Astrocyte of the cerebellum (primary cell): Measurements from ENCODE around the gene PPT2.
A peak's percentile ranks its signal among the peaks of the same experiment; 100 is the strongest.

ENCODE experiments used
- DNase-seq: peaks from one replicate; pipeline ENCODE4 v3.0.0-alpha.2; 2011; ENCODE audit warnings: low read depth
- H3K4me3 ChIP-seq: 2 replicates; pipeline ENCODE4 v1.5.1; 2011; ENCODE audit warnings: mild to moderate bottlenecking, low read depth, low read length, moderate library complexity
- in situ Hi-C: cut with HindIII; loops from 2 replicates; pipeline ENCODE4 v1.10.0; 2017; ENCODE audit warnings: low sequenced_read_pairs
- TF ChIP-seq, protein P1 (sequence below): IDR thresholded peaks from 2 replicates; pipeline ENCODE4 v1.5.1; 2012; ENCODE audit warnings: low read length, low read depth, moderate library complexity, mild to moderate bottlenecking; ENCODE audit errors: missing control alignments

Gene PPT2

DNA sequence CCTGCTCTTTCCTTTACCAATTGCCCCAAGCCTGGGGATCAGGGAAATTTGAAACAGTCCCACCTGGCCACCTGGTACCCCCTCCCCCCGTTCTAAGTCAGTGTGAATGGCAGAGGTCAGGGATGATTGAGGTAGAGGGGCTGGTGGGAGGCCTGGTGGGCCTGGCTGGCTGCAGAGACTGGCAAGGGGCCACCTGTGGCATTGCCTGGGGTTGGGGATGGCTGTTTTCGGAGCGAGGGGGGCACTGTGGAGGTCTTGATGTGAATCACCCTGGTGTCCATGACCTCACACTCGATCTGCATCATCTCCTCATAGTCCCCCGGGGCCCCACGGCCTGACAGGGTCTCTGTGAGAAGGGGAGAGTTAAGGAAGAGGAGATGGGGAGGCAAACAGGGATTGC lies 38.3 kb upstream of the PPT2 start:
- H3K4me3 ChIP-seq = no peak overlapping the region
- TF ChIP-seq, protein P1, sequence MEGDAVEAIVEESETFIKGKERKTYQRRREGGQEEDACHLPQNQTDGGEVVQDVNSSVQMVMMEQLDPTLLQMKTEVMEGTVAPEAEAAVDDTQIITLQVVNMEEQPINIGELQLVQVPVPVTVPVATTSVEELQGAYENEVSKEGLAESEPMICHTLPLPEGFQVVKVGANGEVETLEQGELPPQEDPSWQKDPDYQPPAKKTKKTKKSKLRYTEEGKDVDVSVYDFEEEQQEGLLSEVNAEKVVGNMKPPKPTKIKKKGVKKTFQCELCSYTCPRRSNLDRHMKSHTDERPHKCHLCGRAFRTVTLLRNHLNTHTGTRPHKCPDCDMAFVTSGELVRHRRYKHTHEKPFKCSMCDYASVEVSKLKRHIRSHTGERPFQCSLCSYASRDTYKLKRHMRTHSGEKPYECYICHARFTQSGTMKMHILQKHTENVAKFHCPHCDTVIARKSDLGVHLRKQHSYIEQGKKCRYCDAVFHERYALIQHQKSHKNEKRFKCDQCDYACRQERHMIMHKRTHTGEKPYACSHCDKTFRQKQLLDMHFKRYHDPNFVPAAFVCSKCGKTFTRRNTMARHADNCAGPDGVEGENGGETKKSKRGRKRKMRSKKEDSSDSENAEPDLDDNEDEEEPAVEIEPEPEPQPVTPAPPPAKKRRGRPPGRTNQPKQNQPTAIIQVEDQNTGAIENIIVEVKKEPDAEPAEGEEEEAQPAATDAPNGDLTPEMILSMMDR = no peak
- in situ Hi-C loops = no loop called here
- no peak for DNase-seq

DNA sequence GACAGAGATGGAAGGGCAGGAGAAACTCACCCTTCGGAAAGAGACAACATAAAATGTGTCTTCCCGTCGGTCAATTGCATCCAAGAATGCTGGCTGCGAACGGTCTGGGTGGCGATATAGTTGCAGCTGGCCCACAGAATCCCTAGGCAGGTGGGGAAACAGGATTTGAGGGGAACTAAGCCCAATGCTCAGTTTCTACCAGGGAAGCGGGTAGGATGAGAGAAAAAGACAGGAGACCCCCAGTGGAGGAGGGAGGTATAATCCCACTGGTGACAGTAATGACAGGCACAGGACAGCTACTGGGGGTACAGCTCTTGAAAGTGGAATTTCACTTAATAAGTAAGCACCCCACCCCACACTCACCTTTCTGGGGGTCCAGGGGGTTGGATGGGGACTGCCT lies 37.3 kb upstream of the PPT2 start:
- TF ChIP-seq, protein P1 = peak; percentile 60
- DNase-seq = no peak
- in situ Hi-C loops = no loop called here
- no peak overlapping the region for H3K4me3 ChIP-seq

DNA sequence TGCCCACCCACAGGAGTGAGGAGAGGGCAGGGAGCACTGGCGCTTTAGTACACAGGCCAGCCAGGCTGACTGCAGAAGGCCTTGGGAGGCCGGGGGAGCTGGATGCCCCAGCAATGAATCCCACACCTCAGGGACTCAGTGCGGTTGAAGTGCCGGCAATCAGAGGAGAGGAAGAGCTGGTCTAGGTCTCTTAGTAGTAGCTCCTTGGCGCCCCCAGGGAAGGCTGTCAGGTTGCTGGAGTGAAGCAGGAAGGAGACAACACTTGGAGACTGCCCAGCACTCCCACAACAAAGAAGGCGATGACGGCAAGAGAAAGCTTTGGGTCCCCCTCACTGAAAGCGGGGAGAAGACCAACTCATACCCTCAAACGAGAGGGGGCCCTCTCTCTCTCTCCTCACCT lies 36.5 kb upstream of the PPT2 start:
- no peak overlapping the region for H3K4me3 ChIP-seq
- in situ Hi-C loops = no loop called here
- TF ChIP-seq, protein P1 = no peak
- no peak for DNase-seq

DNA sequence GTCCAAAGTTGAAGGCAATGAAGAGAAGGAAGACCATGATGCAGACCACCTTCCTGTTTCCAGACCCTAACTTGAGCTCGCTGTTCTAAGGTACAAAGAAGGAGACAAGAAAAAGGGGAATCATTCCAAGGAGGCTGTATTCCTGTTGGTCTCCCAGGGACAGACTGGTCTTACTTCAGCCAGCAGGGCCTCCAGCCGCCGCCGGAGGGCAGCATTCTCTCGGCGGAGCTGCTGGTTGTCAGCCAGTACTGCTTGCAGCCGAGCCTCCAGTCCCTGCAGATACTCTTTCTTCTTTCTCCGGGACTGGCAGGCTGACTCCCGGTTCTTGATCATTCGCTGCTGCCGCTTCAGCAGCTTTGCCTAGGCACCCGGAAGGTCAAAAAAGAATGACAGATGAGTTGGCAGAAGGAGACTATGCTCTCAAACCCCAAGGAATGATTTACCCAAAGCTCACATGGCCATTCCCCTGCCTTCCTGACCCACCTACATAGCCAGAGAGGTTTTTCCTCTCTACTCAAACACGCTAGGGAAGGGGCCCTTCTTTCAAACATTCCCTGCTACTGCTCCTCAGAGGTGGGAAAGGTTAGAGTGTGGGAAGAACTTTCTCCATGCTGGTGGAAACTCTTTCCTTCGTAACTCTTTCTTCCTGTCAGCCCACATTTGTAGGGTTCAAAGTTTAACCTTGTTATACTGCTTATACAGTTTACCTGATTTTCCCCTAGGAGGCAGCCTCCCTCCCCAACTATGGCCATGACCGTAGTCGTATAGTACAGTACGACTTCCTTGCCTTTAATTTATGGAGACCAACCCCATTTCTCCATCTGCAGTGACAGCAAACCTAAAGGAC lies 34.9 kb upstream of the PPT2 start:
- peak; percentile 69 for DNase-seq
- in situ Hi-C loops = no loop called here
- H3K4me3 ChIP-seq = no peak overlapping the region
- TF ChIP-seq, protein P1 = peak; percentile 94

DNA sequence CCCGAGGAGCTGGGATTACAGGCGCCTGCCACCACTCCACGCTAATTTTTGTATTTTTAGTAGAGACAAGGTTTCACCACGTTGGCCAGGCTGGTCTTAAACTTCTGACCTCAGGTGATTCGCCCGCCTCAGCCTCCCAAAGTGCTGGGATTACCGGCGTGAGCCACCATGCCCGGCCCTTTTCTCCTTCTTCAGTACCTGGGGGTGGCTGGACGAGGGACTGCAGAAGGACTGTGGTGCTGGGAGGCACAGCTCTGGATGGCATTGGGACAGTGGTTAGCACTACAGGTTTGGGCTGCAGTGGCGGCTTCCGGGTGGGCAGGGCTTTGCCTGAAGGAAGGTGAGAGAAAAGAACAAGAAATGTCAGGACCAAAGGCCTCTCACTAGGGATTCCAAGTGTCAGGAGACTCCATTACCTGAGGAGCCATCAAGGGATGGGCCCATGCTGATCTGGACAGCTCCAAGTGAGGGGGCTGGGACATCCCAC lies 33.3 kb upstream of the PPT2 start:
- in situ Hi-C loops = loop anchor here (10.0 kb wide), 1 partner anchor 64 kb away; the partner anchor contains the start of gene AGER
- H3K4me3 ChIP-seq = no peak overlapping the region
- TF ChIP-seq, protein P1 = no peak

DNA sequence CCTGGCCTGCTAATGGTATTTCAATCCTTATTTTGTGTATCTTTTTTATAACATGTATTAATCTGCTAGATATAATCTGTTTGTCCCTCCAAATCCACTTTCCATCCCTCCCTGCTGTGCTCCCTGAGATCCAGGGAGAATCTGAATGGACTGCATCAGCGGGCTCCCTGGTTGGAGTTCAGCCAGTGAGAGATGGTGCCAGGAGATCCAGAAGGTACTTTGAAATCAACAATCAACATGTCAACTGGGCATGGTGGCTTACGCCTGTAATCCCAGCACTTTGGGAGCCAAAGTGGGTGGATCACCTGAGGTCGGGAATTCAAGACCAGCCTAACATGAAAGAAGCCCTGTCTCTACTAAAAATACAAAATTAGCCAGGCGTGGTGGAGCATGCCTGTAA lies 30.3 kb upstream of the PPT2 start:
- TF ChIP-seq, protein P1 = no peak
- in situ Hi-C loops = loop anchor here (10.0 kb wide), 1 partner anchor 61 kb away; the partner anchor contains the start of gene AGER
- no peak overlapping the region for H3K4me3 ChIP-seq
- no peak for DNase-seq

More for the DNA sequence above, 33.3 kb upstream of the PPT2 start:
- DNase-seq = no peak
